Suppressor macrophage treated with lipopolysaccharide for 4 hours (primary cell): ENCODE data around the gene PLSCR5.

Experiments
- DNase-seq: peaks from one replicate; pipeline ENCODE4 v3.0.0-alpha.2; 2020

The PLSCR5 gene

GRCh38 chr3:146581951-146582467 is 23.1 kb downstream of the PLSCR5 start:
- peak; percentile 36 for DNase-seq

GRCh38 chr3:146581080-146581601 is 24.0 kb downstream of the PLSCR5 start:
- DNase-seq = no peak

GRCh38 chr3:146577662-146578061 is 27.5 kb downstream of the PLSCR5 start:
- DNase-seq = peak; percentile 75

- DNase-seq = no peak
Measured at GRCh38 chr3:146575636-146576035, 29.5 kb downstream of the PLSCR5 start.

- no peak for DNase-seq
Measured at GRCh38 chr3:146574173-146574572, 31.0 kb downstream of the PLSCR5 start.

- DNase-seq = no peak
Measured at GRCh38 chr3:146569314-146569713, 35.8 kb downstream of the PLSCR5 start.

GRCh38 chr3:146566138-146566537 is 39.0 kb downstream of the PLSCR5 start:
- DNase-seq = no peak

- DNase-seq = no peak
Measured at GRCh38 chr3:146561879-146562278, 43.3 kb downstream of the PLSCR5 start.

- DNase-seq = no peak
Measured at GRCh38 chr3:146561463-146561862, 43.7 kb downstream of the PLSCR5 start.

- no peak for DNase-seq
Measured at GRCh38 chr3:146560678-146561077, 44.5 kb downstream of the PLSCR5 start.

GRCh38 chr3:146559388-146559787 is 45.8 kb downstream of the PLSCR5 start:
- DNase-seq = no peak

- peak; percentile 42 for DNase-seq
Measured at GRCh38 chr3:146558781-146559180, 46.4 kb downstream of the PLSCR5 start.

- DNase-seq = peak; percentile 31
Measured at GRCh38 chr3:146557745-146558144, 47.4 kb downstream of the PLSCR5 start.

- no peak for DNase-seq
Measured at GRCh38 chr3:146555311-146555710, 49.8 kb downstream of the PLSCR5 start.

- DNase-seq = peak; percentile 49
Measured at GRCh38 chr3:146554151-146554760, 50.9 kb downstream of the PLSCR5 start.

GRCh38 chr3:146550743-146551510 is 54.2 kb downstream of the PLSCR5 start:
- DNase-seq = peak; percentile 78

- peak; percentile 62 for DNase-seq
Measured at GRCh38 chr3:146550070-146550615, 55.0 kb downstream of the PLSCR5 start.

- no peak for DNase-seq
Measured at GRCh38 chr3:146547235-146547835, 57.8 kb downstream of the PLSCR5 start.

GRCh38 chr3:146546366-146546965 is 58.7 kb downstream of the PLSCR5 start:
- DNase-seq = no peak

GRCh38 chr3:146544929-146545528 is 60.1 kb downstream of the PLSCR5 start:
- no peak for DNase-seq

- peak; percentile 100 for DNase-seq
Measured at GRCh38 chr3:146544002-146544928, 60.9 kb downstream of the PLSCR5 start, which contains the start of gene PLSCR1. Gene PLSCR1 (minus strand): TSS chr3:146544607. CDS start chr3:146536552, 8,055 bp downstream.
